ENCODE measurements around the gene LDHA. TPM values are rescaled to one million over a fixed set of nuclear protein-coding genes. Genes with fewer than 3 reads are reported as not detected.

Gene LDHA
- 112 TPM for total RNA-seq (ENCODE audit: unreplicated experiment)
- long read RNA-seq, transcript LDHA-205 (8 exons, 2,416 nt): major isoform, 230 of 249 reads
- long read RNA-seq, transcript LDHA-218 (8 exons, 2,305 nt): minor isoform, 12 of 249 reads
- long read RNA-seq, partial matches to known transcripts: 0 of 249 reads
- long read RNA-seq, other reads (novel, unspliced or antisense): 4 of 249 reads

DNA sequence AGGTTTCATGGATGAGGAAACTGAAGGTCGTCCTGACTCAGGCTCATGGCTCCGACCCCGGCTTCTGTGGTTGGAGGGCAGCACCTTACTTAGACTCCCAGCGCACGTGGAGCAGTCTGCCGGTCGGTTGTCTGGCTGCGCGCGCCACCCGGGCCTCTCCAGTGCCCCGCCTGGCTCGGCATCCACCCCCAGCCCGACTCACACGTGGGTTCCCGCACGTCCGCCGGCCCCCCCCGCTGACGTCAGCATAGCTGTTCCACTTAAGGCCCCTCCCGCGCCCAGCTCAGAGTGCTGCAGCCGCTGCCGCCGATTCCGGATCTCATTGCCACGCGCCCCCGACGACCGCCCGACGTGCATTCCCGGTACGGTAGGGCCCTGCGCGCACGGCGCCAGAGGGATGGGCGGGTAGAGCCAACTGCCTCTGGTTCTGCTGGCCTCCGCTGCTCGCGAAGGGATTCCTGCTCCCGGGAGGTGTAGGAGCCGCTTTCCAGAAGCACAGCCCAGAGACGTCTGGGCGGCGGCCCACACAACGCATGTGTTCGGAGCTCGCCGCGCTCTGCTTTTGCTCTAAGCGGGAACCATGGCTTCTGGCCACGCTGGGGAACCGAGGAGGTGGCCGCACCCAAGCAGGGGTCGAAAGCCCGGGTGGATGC lies at the start of gene LDHA:
Gene LDHA, plus strand, starts transcription at position 289 of the 653 bp plus-strand sequence. CDS start 2,280 bp downstream, outside the sequence.
- peaks cover 9% of the 10 kb centered on the region for H3K27me3 Mint-ChIP-seq (ENCODE audit: unreplicated experiment)

DNA sequence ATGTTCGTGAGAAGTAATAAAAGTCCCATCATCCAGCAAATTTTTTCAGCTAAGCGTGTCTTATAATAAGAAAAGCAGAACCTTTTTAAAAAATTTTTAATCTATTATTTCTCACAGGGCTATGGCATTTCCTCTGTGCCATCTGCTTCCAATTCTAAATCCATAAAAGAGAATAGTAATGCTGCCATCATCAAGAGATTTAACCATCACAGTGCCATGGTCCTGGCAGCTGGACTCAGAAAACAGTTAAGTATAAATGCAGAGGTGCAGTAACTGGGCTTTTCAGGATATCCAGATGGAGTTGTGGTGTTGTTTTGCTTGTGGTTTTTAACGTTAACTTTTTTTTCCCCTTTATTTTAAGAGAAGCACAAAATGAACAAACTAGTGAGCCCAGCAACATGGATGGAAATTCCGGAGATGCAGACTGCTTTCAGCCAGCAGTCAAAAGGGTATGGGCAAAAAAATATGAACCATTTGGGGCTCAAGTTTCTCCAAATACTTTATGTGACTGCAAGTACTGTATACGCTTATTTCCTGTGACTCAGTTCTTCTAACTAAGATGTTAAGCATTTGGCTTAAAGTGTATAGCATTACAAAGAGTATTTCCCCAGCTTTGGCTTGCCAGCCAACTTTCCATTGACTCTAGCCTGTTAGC lies 46.8 kb upstream of the LDHA start:
- no peak for DNase-seq
- Mint-ChIP-seq H3K27ac (ENCODE audit: unreplicated experiment) (no peak overlapping the region), H3K36me3 (ENCODE audit: unreplicated experiment) (no peaks in the 10 kb centered on the region), H3K9me3 (ENCODE audit: unreplicated experiment) (no peaks in the 10 kb centered on the region), H3K4me3 (ENCODE audit: unreplicated experiment) (no peak overlapping the region), H3K4me1 (ENCODE audit: low read depth, unreplicated experiment) (no peaks in the 10 kb centered on the region), H3K27me3 (ENCODE audit: unreplicated experiment) (no peaks in the 10 kb centered on the region)
- no peak for TF ChIP-seq CTCF (IDR thresholded peaks at IDR 0.05; ENCODE audit: partially characterized antibody, unreplicated experiment)

More for the DNA sequence above, at the start of gene LDHA:
- H3K36me3 Mint-ChIP-seq (ENCODE audit: unreplicated experiment): no peaks in the 10 kb centered on the region
- peak; percentile 77 for DNase-seq
- TF ChIP-seq CTCF (IDR thresholded peaks at IDR 0.05; ENCODE audit: partially characterized antibody, unreplicated experiment): no peak
- H3K9me3 Mint-ChIP-seq (ENCODE audit: unreplicated experiment): peaks cover 12% of the 10 kb centered on the region
- peak within 1 kb of the TSS; percentile 93 for H3K4me3 Mint-ChIP-seq (ENCODE audit: unreplicated experiment)
- H3K4me1 Mint-ChIP-seq (ENCODE audit: low read depth, unreplicated experiment): peaks cover 3% of the 10 kb centered on the region
- H3K27ac Mint-ChIP-seq (ENCODE audit: unreplicated experiment): peak within 1 kb of the TSS; percentile 90

DNA sequence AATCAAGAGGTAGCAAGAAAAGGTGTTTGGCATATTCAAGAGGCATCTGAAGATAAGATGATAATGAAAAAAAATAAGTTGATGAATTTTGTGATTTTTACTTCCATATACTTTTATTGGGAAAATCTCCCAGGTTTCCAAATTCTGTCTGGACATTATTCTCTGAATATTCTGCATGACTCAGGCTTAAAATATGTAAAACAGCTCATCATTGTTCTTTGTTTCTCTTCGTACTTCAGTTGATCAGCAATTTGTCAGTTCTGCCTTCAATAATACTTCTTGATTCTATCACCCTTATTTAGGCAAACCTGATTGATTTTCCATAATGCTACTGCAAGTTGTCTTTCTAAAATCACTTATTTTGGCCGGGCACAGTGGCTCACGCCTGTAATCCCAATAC lies 41.8 kb upstream of the LDHA start:
- H3K27ac Mint-ChIP-seq (ENCODE audit: unreplicated experiment): no peak overlapping the region
- H3K36me3 Mint-ChIP-seq (ENCODE audit: unreplicated experiment): no peaks in the 10 kb centered on the region

DNA sequence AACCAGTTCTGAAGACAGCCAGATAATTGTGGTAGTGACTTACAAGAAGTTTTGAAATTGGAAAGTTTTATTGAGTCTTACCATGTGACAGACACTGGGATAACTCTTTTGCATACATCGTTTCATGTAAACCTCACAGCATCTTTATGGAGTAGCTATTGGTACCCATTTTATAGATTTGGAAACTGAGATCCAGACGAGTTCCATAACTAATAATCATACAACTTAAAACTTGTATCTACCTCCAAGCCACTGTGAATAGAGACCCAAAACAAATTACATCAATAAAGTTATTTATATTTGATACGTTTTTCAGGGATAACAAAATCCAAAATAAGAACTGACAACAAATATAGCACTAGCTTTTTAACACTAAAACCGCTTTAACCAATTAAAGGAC lies 35.7 kb upstream of the LDHA start:
- Mint-ChIP-seq H3K9me3 (ENCODE audit: unreplicated experiment) (no peaks in the 10 kb centered on the region), H3K27ac (ENCODE audit: unreplicated experiment) (no peak overlapping the region), H3K4me3 (ENCODE audit: unreplicated experiment) (no peak overlapping the region), H3K36me3 (ENCODE audit: unreplicated experiment) (no peaks in the 10 kb centered on the region), H3K27me3 (ENCODE audit: unreplicated experiment) (no peaks in the 10 kb centered on the region), H3K4me1 (ENCODE audit: low read depth, unreplicated experiment) (no peaks in the 10 kb centered on the region)
- no peak for TF ChIP-seq CTCF (IDR thresholded peaks at IDR 0.05; ENCODE audit: partially characterized antibody, unreplicated experiment)
- no peak for DNase-seq

More for the DNA sequence above, 41.8 kb upstream of the LDHA start:
- Mint-ChIP-seq H3K9me3 (ENCODE audit: unreplicated experiment) (no peaks in the 10 kb centered on the region), H3K27me3 (ENCODE audit: unreplicated experiment) (no peaks in the 10 kb centered on the region), H3K4me1 (ENCODE audit: low read depth, unreplicated experiment) (no peaks in the 10 kb centered on the region), H3K4me3 (ENCODE audit: unreplicated experiment) (no peak overlapping the region)
- no peak for DNase-seq
- no peak for TF ChIP-seq CTCF (IDR thresholded peaks at IDR 0.05; ENCODE audit: partially characterized antibody, unreplicated experiment)

DNA sequence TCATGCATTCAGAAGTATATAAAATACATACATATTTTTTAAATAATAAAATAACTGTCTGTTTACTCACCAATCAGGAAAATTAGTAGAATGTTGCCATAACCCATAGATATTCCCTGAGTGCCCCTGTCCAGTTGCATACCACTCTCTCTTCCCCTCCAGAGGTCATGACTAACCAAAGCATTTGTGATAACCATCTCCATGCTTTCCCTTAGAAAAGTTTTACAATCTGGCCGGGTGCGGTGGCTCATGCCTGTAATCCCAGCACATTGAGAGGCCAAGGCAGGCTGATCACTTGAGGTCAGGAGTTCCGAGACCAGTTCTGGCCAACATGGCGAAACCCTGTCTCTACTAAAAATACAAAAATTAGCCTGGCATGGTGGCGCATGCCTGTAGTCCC lies 33.2 kb upstream of the LDHA start:
- no peak for DNase-seq
- H3K27me3 Mint-ChIP-seq (ENCODE audit: unreplicated experiment): no peaks in the 10 kb centered on the region
- H3K9me3 Mint-ChIP-seq (ENCODE audit: unreplicated experiment): no peaks in the 10 kb centered on the region
- H3K4me1 Mint-ChIP-seq (ENCODE audit: low read depth, unreplicated experiment): no peaks in the 10 kb centered on the region
- no peak overlapping the region for H3K27ac Mint-ChIP-seq (ENCODE audit: unreplicated experiment)
- H3K36me3 Mint-ChIP-seq (ENCODE audit: unreplicated experiment): no peaks in the 10 kb centered on the region
- no peak for TF ChIP-seq CTCF (IDR thresholded peaks at IDR 0.05; ENCODE audit: partially characterized antibody, unreplicated experiment)
- no peak overlapping the region for H3K4me3 Mint-ChIP-seq (ENCODE audit: unreplicated experiment)

All from glutamatergic neuron (in vitro differentiated cells).